Measurements from ENCODE around the gene SLC39A5.
"Not testable (repeated sequence)": the region's sequence is repeated elsewhere in the genome, so short reads cannot be mapped to it uniquely, and the experiment has no call there.

The SLC39A5 gene

GRCh38 chr12:56282030-56282429 lies 52.2 kb downstream of the SLC39A5 start:
- FAIRE-seq, result no peak

- no peak for FAIRE-seq
Observed at GRCh38 chr12:56282579-56282978, 52.7 kb downstream of the SLC39A5 start.

- not testable (repeated sequence) for FAIRE-seq
Observed at GRCh38 chr12:56284263-56284662, 54.4 kb downstream of the SLC39A5 start.

GRCh38 chr12:56286044-56286830 lies 56.4 kb downstream of the SLC39A5 start:
- no peak for FAIRE-seq
